A549 (cell line): ENCODE measurements around the gene JRKL. TPM values are rescaled to one million over a fixed set of nuclear protein-coding genes. Genes with fewer than 3 reads are reported as not detected.

ENCODE experiments used
- ATAC-seq, 2 experiments: fragments of 200-7000 bp in 1 of 2; fragments of >200 bp in 1 of 2; cut with Nextera tagmentation in 1 of 2; cut with Tn5 transposase in 1 of 2; 3 replicates each; pipeline versions ENCODE4 v1.8.0 to v1.9.1; 2018 to 2020; ENCODE audit warnings: mild to moderate bottlenecking in 1 of 2, moderate library complexity in 1 of 2
- CTCF ChIA-PET: fragments of 300-600 bp; sonication (Branson Sonifier 250); formaldehyde crosslinking; extraction: SDS; loops from one replicate; lab custom pipeline; 2021; ENCODE audit warnings: antibody characterized with exemption, inconsistent platforms; lab: Yijun Ruan, JAX
- POLR2A ChIA-PET: fragments of 350-600 bp; formaldehyde crosslinking; extraction: SDS; loops from one replicate; lab custom pipeline; 2021; ENCODE audit warnings: antibody characterized with exemption, inconsistent platforms; lab: Yijun Ruan, JAX
- DNase-seq, 2 experiments: peaks; one replicate each; pipeline versions ENCODE4 v3.0.0 to v3.0.0-alpha.2; 2011 to 2016; ENCODE audit warnings: low read depth in 1 of 2, low spot score in 1 of 2
- FAIRE-seq: peaks from 2 replicates; lab custom pipeline; 2011; peaks lifted over from hg19 to GRCh38; lab: Jason Lieb, UNC
- H3K27ac ChIP-seq, 2 experiments: fragments of >200 bp; sonication (Bioruptor Twin); formaldehyde crosslinking; 3 replicates each; pipeline ENCODE4 v1.5.1; 2016 to 2017
- H3K4me1 ChIP-seq: fragments of >200 bp; sonication (Bioruptor Twin); formaldehyde crosslinking; 3 replicates; pipeline ENCODE4 v1.6.1; 2016
- H3K4me2 ChIP-seq: fragments of >200 bp; sonication (Bioruptor Twin); formaldehyde crosslinking; 3 replicates; pipeline ENCODE4 v1.6.1; 2016
- H3K4me3 ChIP-seq: fragments of >200 bp; sonication (Bioruptor Twin); formaldehyde crosslinking; 3 replicates; pipeline ENCODE4 v1.5.1; 2016
- H3K9me3 ChIP-seq: fragments of >200 bp; sonication (Bioruptor Twin); formaldehyde crosslinking; 3 replicates; pipeline ENCODE4 v1.6.1; 2016
- ATOH8 ChIP-seq: fragments of 250-450 bp; sonication (Bioruptor Pico); IDR thresholded peaks from 2 replicates; pipeline ENCODE4 v1.5.0; 2020; ENCODE audit warnings: low read depth, mild to moderate bottlenecking, moderate library complexity
- BCL3 ChIP-seq: fragments of >200 bp; sonication (Bioruptor Twin); formaldehyde crosslinking; IDR thresholded peaks from 3 replicates; pipeline ENCODE4 v1.6.1; 2016
- CHD4 ChIP-seq: fragments of 200-600 bp; sonication (generic); IDR thresholded peaks from 2 replicates; pipeline ENCODE4 v1.6.1; 2016; ENCODE audit warnings: antibody characterized with exemption, mild to moderate bottlenecking, borderline replicate concordance
- E2F6 ChIP-seq: IDR thresholded peaks from 2 replicates; pipeline ENCODE4 v1.6.1; 2012; ENCODE audit warnings: low read depth, borderline replicate concordance
- EHMT2 ChIP-seq: fragments of 200-600 bp; sonication (generic); IDR thresholded peaks from 2 replicates; pipeline ENCODE4 v1.6.1; 2016; ENCODE audit warnings: antibody characterized with exemption, low read depth, mild to moderate bottlenecking, moderate library complexity
- FOXS1 ChIP-seq: fragments of 250-450 bp; sonication (Bioruptor Pico); IDR thresholded peaks from 2 replicates; pipeline ENCODE4 v1.5.0; 2020; ENCODE audit warnings: mild to moderate bottlenecking, moderate library complexity
- GATA3 ChIP-seq: IDR thresholded peaks from 2 replicates; pipeline ENCODE4 v1.6.1; 2012; ENCODE audit warnings: borderline replicate concordance
- HDAC2 ChIP-seq: fragments of 200-600 bp; sonication (generic); IDR thresholded peaks from 2 replicates; pipeline ENCODE4 v1.6.1; 2016
- HES2 ChIP-seq: fragments of >200 bp; sonication (Bioruptor Twin); formaldehyde crosslinking; IDR thresholded peaks from 2 replicates; pipeline ENCODE4 v1.6.1; 2016
- MAX ChIP-seq: IDR thresholded peaks from 2 replicates; pipeline ENCODE4 v1.6.1; 2012
- NPAS2 ChIP-seq: fragments of 250-450 bp; sonication (Bioruptor Pico); IDR thresholded peaks from 2 replicates; pipeline ENCODE4 v1.8.0; 2022; ENCODE audit warnings: mild to moderate bottlenecking, moderate library complexity, borderline replicate concordance
- POLR2AphosphoS2 ChIP-seq: conservative IDR thresholded peaks from 2 replicates; pipeline ENCODE4 v1.6.1; 2012; ENCODE audit warnings: low read length, improper control_type of control experiment, inconsistent platforms
- RARB ChIP-seq: fragments of 250-450 bp; sonication (Bioruptor Pico); IDR thresholded peaks from 2 replicates; pipeline ENCODE4 v1.8.0; 2021; ENCODE audit warnings: mild to moderate bottlenecking, moderate library complexity
- RCOR1 ChIP-seq: fragments of 150-350 bp; IDR thresholded peaks from 2 replicates; pipeline ENCODE4 v1.6.1; 2014; ENCODE audit warnings: antibody characterized with exemption, low read length, low read depth
- RFX5 ChIP-seq: fragments of 450-650 bp; IDR thresholded peaks from 2 replicates; pipeline ENCODE4 v1.7.1; 2014; ENCODE audit warnings: antibody characterized with exemption, mild to moderate bottlenecking, moderate library complexity
- RNF2 ChIP-seq: fragments of 200-600 bp; sonication (generic); IDR thresholded peaks from 2 replicates; pipeline ENCODE4 v1.6.1; 2016; ENCODE audit warnings: low read depth, mild to moderate bottlenecking, antibody characterized with exemption, moderate library complexity, borderline replicate concordance
- SMC3 ChIP-seq: fragments of >200 bp; sonication (Bioruptor Twin); formaldehyde crosslinking; IDR thresholded peaks from 3 replicates; pipeline ENCODE4 v1.6.1; 2018; ENCODE audit warnings: inconsistent platforms
- SREBF2 ChIP-seq: fragments of 450-650 bp; IDR thresholded peaks from 2 replicates; pipeline ENCODE4 v1.6.1; 2014; ENCODE audit warnings: mild to moderate bottlenecking, moderate library complexity
- ZNF302 ChIP-seq: fragments of 250-450 bp; sonication (Bioruptor Pico); IDR thresholded peaks from 2 replicates; pipeline ENCODE4 v1.9.0; 2021; ENCODE audit warnings: inconsistent platforms, mild to moderate bottlenecking, moderate library complexity
- WGBS: methylation state at CpG from one replicate; pipeline ENCODE4 v1.1.6; 2017; ENCODE audit errors: missing lambda C conversion rate; 5-methylcytosine and 5-hydroxymethylcytosine counted together
- polyA plus RNA-seq, 4 experiments: library from polyadenylated mRNA; depleted of rRNA in 3 of 4; stranded (reverse); fragments of >200 nt; fragmentation: RNase III in 1 of 4; extraction: RNeasy Plus Mini Kit Qiagen cat#74134 plus additional on column Dnase treatment in 1 of 4; gene quantifications; 2 replicates in 3 of 4; 3 replicates in 1 of 4; pipeline ENCODE4 v1.2.3, GENCODE V29; 2011 to 2017

JRKL gene
- polyA plus RNA-seq, 2 of the 4 experiments (the other 2 are of a cell fraction) = 9.7 to 10.4 TPM

- no peak for TF ChIP-seq NPAS2
- TF ChIP-seq E2F6 = no peak
- TF ChIP-seq, all 56 proteins: peak for 0
These were observed 4.6 kb upstream of the JRKL start (continued) for GRCh38 chr11:96385187-96385586.

GRCh38 chr11:96388891-96389719 is 708 bp upstream of the JRKL start:
- DNase-seq (peak in 1 of 2 experiments; percentile 9), ATAC-seq (peak; percentile 77 to 82), FAIRE-seq (no peak)
- Histone ChIP-seq H3K4me3 (peak overlapping the region; percentile 90), H3K4me2 (peak overlapping the region; percentile 76), H3K27ac (peak overlapping the region; percentile 90 to 94), H3K4me1 (peaks cover 11% of the 10 kb centered on the region; the same call in 1 of the 3 replicates), H3K9me3 (no peaks in the 10 kb centered on the region)
- POLR2A ChIA-PET = interaction anchor here (0.7 to 1.7 kb wide), 12 partner anchors 18 to 1322 kb away, joined by 3 to 8 read pairs (median 4); partner anchors contain the start of genes CEP57, FAM76B and MAML2
- 4% methylated on average over 18 of the region's 30 CpGs for WGBS
- CTCF ChIA-PET = interaction anchor here (0.9 to 1.4 kb wide), 4 partner anchors 33 to 553 kb away, joined by 3 to 4 read pairs (median 4); partner anchors contain the start of gene MAML2
- TF ChIP-seq SMC3 (no peak), GATA3 (no peak), RNF2 (no peak), ATOH8 (CRISPR knock-in tag) (no peak), E2F6 (no peak), MAX (no peak), NPAS2 (no peak), EHMT2 (no peak), HES2 (no peak), HDAC2 (no peak), RCOR1 (no peak), CHD4 (no peak), POLR2AphosphoS2 (no peak), RARB (no peak), ZNF302 (CRISPR knock-in tag) (no peak), SREBF2 (no peak)

- Histone ChIP-seq H3K27ac (peak overlapping the region; percentile 90 to 94), H3K9me3 (no peaks in the 10 kb centered on the region), H3K4me2 (peak overlapping the region; percentile 80), H3K4me1 (peaks cover 11% of the 10 kb centered on the region; the same call in 1 of the 3 replicates)
- POLR2A ChIA-PET = interaction anchor here (1.1 to 1.5 kb wide), 4 partner anchors 147 to 601 kb away, joined by 3 to 8 read pairs (median 5); partner anchors contain the start of genes CEP57 and FAM76B
- CTCF ChIA-PET = interaction anchor here (1.1 kb wide), 1 partner anchor 335 kb away, joined by 4 read pairs; no protein-coding TSS in a partner anchor
- peak; percentile 3 to 27; a peak in 5 of 6 replicates for ATAC-seq
- WGBS = 12% methylated on average over 6 of the region's 6 CpGs
- TF ChIP-seq MAX (no peak), GATA3 (no peak), EHMT2 (no peak), RFX5 (no peak), BCL3 (no peak), FOXS1 (CRISPR knock-in tag) (no peak)
- TF ChIP-seq, all 56 proteins: peak for 0
- H3K4me3 ChIP-seq = peak overlapping the region; percentile 90
- no peak for FAIRE-seq
- DNase-seq = peak; percentile 7 to 10
These were observed 627 bp downstream of the JRKL start for GRCh38 chr11:96390488-96390792.
